Measurements from ENCODE around the gene SELL.
"Not testable (repeated sequence)": the region's sequence is repeated elsewhere in the genome, so short reads cannot be mapped to it uniquely, and the experiment has no call there.

GRCh38 chr1:169662680-169663079 is 48.7 kb downstream of the SELL start:
- not testable (repeated sequence) for TF ChIP-seq CTCF (optimal IDR thresholded peaks at IDR 0.05 in 1 of 3, IDR thresholded peaks at IDR 0.05 in 1 of 3, conservative IDR thresholded peaks at IDR 0.05 in 1 of 3; ENCODE audit: extremely low read depth in 1 of 3, insufficient read depth in 2 of 3, low read length in 3 of 3); EZH2 (IDR thresholded peaks at IDR 0.05; ENCODE audit: low read length)

Data from keratinocyte (primary cell).